OCI-LY7 (cell line): Measurements from ENCODE around the gene SELENOP. TPM values are rescaled to one million over a fixed set of nuclear protein-coding genes. Genes with fewer than 3 reads are reported as not detected.
"Not testable (repeated sequence)": the region's sequence is repeated elsewhere in the genome, so short reads cannot be mapped to it uniquely, and the experiment has no call there.

Source experiments
- BruUV-seq: library from RNA; stranded (reverse); fragments of 400-500 nt; replicated peaks from 2 replicates; lab custom pipeline; 2021; lab: Mats Ljungman, UMichigan
- CTCF ChIA-PET: fragments of 300-600 bp; sonication (Branson Sonifier 250); formaldehyde crosslinking; loops from one replicate; lab custom pipeline; 2022; ENCODE audit warnings: antibody characterized with exemption; ENCODE audit not compliant: unreplicated experiment; lab: Charles Lee
- POLR2A ChIA-PET: fragments of 300-600 bp; sonication (Branson Sonifier 250); formaldehyde crosslinking; loops from one replicate; lab custom pipeline; 2022; ENCODE audit warnings: antibody characterized with exemption; lab: Charles Lee
- DNase-seq: peaks from one replicate; pipeline ENCODE4 v3.0.0-alpha.2; 2015; ENCODE audit warnings: low spot score
- H2AFZ ChIP-seq: fragments of 200-600 bp; sonication (generic), shearing (Covaris generic); 2 replicates; pipeline ENCODE4 v1.6.1; 2014; ENCODE audit warnings: mild to moderate bottlenecking, antibody characterized with exemption, low read length, moderate library complexity
- H3K27ac ChIP-seq: fragments of 200-600 bp; sonication (generic); 2 replicates; pipeline ENCODE4 v1.5.1; 2014; ENCODE audit warnings: mixed run types, low read depth, mild to moderate bottlenecking, moderate library complexity, low read length, inconsistent platforms; ENCODE audit not compliant: poor library complexity, severe bottlenecking
- H3K36me3 ChIP-seq: fragments of 200-600 bp; sonication (generic); 2 replicates; pipeline ENCODE4 v1.6.1; 2014; ENCODE audit warnings: mild to moderate bottlenecking, antibody characterized with exemption, low read length, moderate library complexity, mixed read lengths; ENCODE audit not compliant: insufficient read depth
- H3K4me1 ChIP-seq: fragments of 200-600 bp; sonication (generic); 2 replicates; pipeline ENCODE4 v1.5.1; 2014; ENCODE audit warnings: mild to moderate bottlenecking, low read length; ENCODE audit not compliant: insufficient read depth, poor library complexity, severe bottlenecking
- H3K4me2 ChIP-seq: fragments of 200-600 bp; sonication (generic); 2 replicates; pipeline ENCODE4 v1.6.1; 2014; ENCODE audit warnings: mild to moderate bottlenecking, low read length
- H3K4me3 ChIP-seq: fragments of 200-600 bp; sonication (generic); 2 replicates; pipeline ENCODE4 v1.5.1; 2014; ENCODE audit warnings: mild to moderate bottlenecking, low read depth, low read length; ENCODE audit not compliant: poor library complexity, severe bottlenecking
- H3K79me2 ChIP-seq: fragments of 200-600 bp; sonication (generic); 2 replicates; pipeline ENCODE4 v1.6.1; 2016; ENCODE audit warnings: low read depth, mild to moderate bottlenecking, low read length, moderate library complexity, mixed read lengths; ENCODE audit not compliant: insufficient read depth
- H3K9me2 ChIP-seq: fragments of 200-600 bp; sonication (generic); 2 replicates; pipeline ENCODE4 v1.6.1; 2016; ENCODE audit warnings: mild to moderate bottlenecking, low read length, mixed read lengths; ENCODE audit not compliant: insufficient read depth
- H3K9me3 ChIP-seq: fragments of 200-600 bp; sonication (generic); 2 replicates; pipeline ENCODE4 v1.6.1; 2014; ENCODE audit warnings: mild to moderate bottlenecking, mixed run types, low read length, mixed read lengths
- H4K20me1 ChIP-seq: fragments of 200-600 bp; sonication (generic); 2 replicates; pipeline ENCODE4 v1.6.1; 2014; ENCODE audit warnings: mild to moderate bottlenecking, antibody characterized with exemption, low read length, moderate library complexity, mixed read lengths; ENCODE audit not compliant: insufficient read depth
- CTCF ChIP-seq: fragments of 200-600 bp; sonication (generic); conservative IDR thresholded peaks from 2 replicates; pipeline ENCODE4 v1.5.1; 2014; ENCODE audit warnings: mild to moderate bottlenecking, antibody characterized with exemption, low read length, moderate library complexity, mixed read lengths
- EZH2phosphoT487 ChIP-seq: fragments of 200-600 bp; sonication (generic); IDR thresholded peaks from 2 replicates; pipeline ENCODE4 v1.6.1; 2018; ENCODE audit warnings: low read depth, borderline replicate concordance, mild to moderate bottlenecking, mixed run types, antibody characterized with exemption, low read length, moderate library complexity, mixed read lengths
- intact Hi-C: fragments of 100-400 bp; cut with micrococcal nuclease; formaldehyde crosslinking; loops from one replicate; pipeline ENCODE4 v1.10.0; 2022; ENCODE audit not compliant: unreplicated experiment
- total RNA-seq, 2 experiments: library from RNA; depleted of rRNA in 1 of 2; stranded (reverse); fragments of >200 nt in 1 of 2; shearing (Covaris generic) in 1 of 2; gene quantifications; 2 replicates each; pipeline ENCODE4 v1.2.3, GENCODE V29; 2014 to 2022

SELENOP gene
- total RNA-seq, 2 experiments from 2014 or later = not detected

- H4K20me1 ChIP-seq = no peaks in the 10 kb centered on the region
- H3K79me2 ChIP-seq = no peaks in the 10 kb centered on the region
- no peaks in the 10 kb centered on the region for H3K36me3 ChIP-seq
- POLR2A ChIA-PET = no interaction called here
- no peak overlapping the region for H3K27ac ChIP-seq
- H3K9me3 ChIP-seq = no peaks in the 10 kb centered on the region
- intact Hi-C loops = no loop called here
- no peaks in the 10 kb centered on the region for H3K4me1 ChIP-seq
- BruUV-seq = no TSS peak
- H3K9me2 ChIP-seq = no peaks in the 10 kb centered on the region
- no peak for DNase-seq
- TF ChIP-seq EZH2phosphoT487 (no peak), CTCF (no peak)
- H3K4me2 ChIP-seq = no peak overlapping the region
- H3K4me3 ChIP-seq = no peak overlapping the region
- CTCF ChIA-PET = no interaction called here
- H2AFZ ChIP-seq = no peak overlapping the region
Observed at GRCh38 chr5:42824347-42824976, 12.8 kb upstream of the SELENOP start.

- no peaks in the 10 kb centered on the region for H4K20me1 ChIP-seq
- BruUV-seq = no TSS peak
- H3K4me2 ChIP-seq = no peak overlapping the region
- POLR2A ChIA-PET = interaction anchor here (0.8 to 0.9 kb wide), 2 partner anchors 10 to 55 kb away, joined by 3 read pairs; no protein-coding TSS in a partner anchor
- CTCF ChIA-PET = no interaction called here
- intact Hi-C loops = no loop called here
- no peaks in the 10 kb centered on the region for H3K79me2 ChIP-seq
- no peak overlapping the region for H3K4me3 ChIP-seq
- no peaks in the 10 kb centered on the region for H3K9me3 ChIP-seq
- no peaks in the 10 kb centered on the region for H3K36me3 ChIP-seq
- no peaks in the 10 kb centered on the region for H3K4me1 ChIP-seq
- H3K27ac ChIP-seq = no peak overlapping the region
- DNase-seq = no peak
- H3K9me2 ChIP-seq = no peaks in the 10 kb centered on the region
- no peak overlapping the region for H2AFZ ChIP-seq
- TF ChIP-seq EZH2phosphoT487 (no peak), CTCF (no peak)
Observed at GRCh38 chr5:42822548-42822947, 10.9 kb upstream of the SELENOP start.

GRCh38 chr5:42819745-42820144 lies 8.1 kb upstream of the SELENOP start:
- DNase-seq = no peak
- POLR2A ChIA-PET = interaction anchor here (1.1 kb wide), 1 partner anchor 17 kb away, joined by 3 read pairs; no protein-coding TSS in a partner anchor
- Histone ChIP-seq H3K9me3 (no peaks in the 10 kb centered on the region), H3K79me2 (no peaks in the 10 kb centered on the region), H3K9me2 (no peaks in the 10 kb centered on the region), H4K20me1 (no peaks in the 10 kb centered on the region), H3K4me3 (no peak overlapping the region), H3K4me1 (no peaks in the 10 kb centered on the region), H3K36me3 (no peaks in the 10 kb centered on the region), H3K27ac (no peak overlapping the region), H2AFZ (no peak overlapping the region), H3K4me2 (no peak overlapping the region)
- BruUV-seq = no TSS peak
- CTCF ChIA-PET = no interaction called here
- intact Hi-C loops = no loop called here
- no peak for TF ChIP-seq CTCF
- TF ChIP-seq EZH2phosphoT487 = no peak

GRCh38 chr5:42816546-42816945 lies 4.9 kb upstream of the SELENOP start:
- H3K9me2 ChIP-seq, BruUV-seq, H3K4me2 ChIP-seq, H3K79me2 ChIP-seq, H2AFZ ChIP-seq, intact Hi-C loops, CTCF ChIA-PET, DNase-seq, H4K20me1 ChIP-seq, H3K9me3 ChIP-seq, H3K4me1 ChIP-seq, H3K4me3 ChIP-seq, H3K36me3 ChIP-seq, H3K27ac ChIP-seq: not testable (repeated sequence)
- POLR2A ChIA-PET = interaction anchor here (0.6 kb wide), 1 partner anchor 42 kb away, joined by 3 read pairs; no protein-coding TSS in a partner anchor
